Pons (tissue), 1 donor: Measurements from ENCODE around the gene PRELID1.
"Not testable (repeated sequence)": the region's sequence is repeated elsewhere in the genome, so short reads cannot be mapped to it uniquely, and the experiment has no call there.

ENCODE experiments used
- DNase-seq: peaks from one replicate; pipeline ENCODE4 v3.0.0-alpha.2; 2016; ENCODE audit warnings: low spot score

Gene PRELID1

DNA sequence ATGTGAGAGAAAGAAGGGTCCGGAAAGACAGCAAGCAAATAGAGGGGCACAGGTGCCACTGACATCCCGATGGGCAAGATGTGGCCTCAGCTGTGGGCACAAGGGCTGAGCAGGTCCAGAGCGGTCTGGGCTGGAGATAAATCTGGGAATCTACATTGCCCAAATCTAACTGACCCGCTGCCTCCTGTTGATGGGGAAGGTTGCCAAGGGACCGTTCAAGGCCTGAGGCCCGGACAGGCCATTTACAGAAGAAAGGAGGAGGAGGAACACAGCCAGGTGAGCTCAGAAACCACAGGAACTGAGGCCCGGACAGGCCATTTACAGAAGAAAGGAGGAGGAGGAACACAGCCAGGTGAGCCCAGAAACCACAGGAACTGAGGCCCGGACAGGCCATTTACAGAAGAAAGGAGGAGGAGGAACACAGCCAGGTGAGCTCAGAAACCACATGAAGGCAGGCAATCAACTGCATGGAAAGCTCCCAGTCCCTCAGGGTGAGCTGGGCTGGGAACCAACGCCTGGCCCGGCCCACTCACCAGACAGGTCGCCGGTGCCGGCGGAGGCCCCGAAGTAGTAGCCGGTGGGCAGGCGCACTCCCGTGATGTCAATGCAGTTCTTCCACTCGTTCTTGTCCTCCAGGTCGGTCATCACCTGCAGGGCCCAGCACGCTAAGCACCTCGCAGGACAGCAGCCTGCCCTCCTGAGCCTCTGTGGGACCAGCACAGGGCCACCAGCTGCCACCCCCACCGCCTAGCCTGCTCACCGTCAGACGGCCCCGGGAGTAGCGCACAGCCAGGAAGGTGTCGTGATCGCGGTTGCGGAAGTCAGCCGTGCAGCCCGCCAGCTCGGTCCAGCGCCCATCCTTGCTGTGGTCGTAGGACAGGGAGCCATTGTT is 33.2 kb downstream of the PRELID1 start:
- DNase-seq = no peak

DNA sequence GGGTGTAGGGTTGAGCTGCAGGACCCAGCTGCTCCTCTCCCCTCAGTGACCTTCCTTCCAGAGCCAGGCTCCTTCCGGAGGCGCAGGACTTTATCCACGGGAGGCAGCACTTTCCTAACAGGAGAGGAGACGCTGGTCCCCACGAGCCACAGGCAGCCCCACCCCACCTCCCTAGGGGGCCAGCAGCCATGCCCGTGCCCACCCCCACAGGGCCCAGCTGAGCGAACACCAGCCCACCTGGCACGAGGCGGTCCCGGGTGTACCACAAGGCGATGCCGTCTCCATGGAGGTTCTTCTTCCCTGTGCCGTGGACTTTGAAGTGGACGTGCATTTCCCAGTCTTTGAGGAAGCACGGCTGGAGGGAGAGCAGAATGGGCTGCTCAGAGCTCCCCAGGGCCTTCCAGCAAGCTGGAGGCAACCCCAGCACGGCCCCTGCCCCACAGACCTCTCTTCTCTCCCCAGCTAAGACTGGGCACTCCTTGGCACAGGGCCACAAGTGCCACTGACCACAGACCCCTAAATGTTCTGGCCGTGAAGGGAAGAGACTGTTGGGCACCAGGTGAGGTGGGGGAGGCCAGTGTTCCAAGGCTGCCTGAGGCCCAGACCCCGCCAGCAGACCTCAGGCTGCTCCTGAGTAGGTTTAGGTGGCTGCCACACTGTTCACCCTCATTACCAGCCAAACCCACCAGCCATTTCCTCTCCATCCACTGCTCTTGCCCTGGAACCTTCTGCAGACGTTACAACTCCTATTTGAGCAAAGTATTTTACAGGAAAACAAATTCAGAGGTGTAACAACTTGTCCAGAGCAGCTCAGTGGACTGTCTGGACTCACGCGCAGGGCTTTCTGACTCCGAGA is 34.9 kb downstream of the PRELID1 start:
- DNase-seq = no peak

DNA sequence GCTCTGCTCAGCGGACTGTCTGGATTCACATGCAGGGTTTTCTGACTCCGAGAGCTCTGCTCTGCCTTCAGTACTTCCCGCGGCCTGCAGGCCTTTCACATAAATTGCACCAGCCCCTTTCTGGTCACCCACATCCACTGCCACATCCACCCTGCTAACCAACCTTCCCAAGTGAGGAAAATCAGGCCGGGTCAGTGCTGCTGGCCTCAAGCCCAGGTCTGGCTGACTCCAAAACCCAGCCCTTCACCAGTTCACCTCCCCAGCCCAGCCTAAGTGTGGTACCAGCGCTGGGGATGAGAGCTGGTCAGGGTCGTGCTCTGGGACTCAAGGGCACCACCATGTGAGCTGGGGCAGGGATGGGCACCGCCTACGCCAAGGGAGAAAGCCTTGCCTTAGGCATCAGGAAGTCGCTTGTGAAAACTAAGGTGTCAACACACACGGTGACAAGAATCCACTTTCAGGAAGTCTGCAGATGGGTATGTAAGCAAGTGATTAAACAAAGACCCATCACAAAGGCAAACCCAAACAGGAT is 35.6 kb downstream of the PRELID1 start:
- DNase-seq = no peak

DNA sequence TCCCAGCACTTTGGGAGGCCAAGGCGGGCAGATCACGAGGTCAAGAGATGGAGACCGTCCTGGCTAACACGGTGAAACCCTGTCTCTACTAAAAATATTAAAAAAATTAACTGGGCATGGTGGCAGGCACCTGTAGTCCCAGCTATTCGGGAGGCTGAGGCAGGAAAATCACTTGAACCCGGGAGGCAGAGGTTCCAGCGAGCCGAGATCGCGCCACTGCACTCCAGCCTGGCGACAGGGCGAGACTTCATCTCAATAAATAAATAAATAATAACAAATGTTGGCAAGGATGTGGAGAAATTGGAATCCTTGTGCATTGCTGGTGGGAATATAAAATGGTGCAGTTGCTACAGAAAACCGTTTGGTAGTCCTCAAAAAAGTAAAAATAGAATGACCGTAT is 39.4 kb downstream of the PRELID1 start:
- DNase-seq = not testable (repeated sequence)

DNA sequence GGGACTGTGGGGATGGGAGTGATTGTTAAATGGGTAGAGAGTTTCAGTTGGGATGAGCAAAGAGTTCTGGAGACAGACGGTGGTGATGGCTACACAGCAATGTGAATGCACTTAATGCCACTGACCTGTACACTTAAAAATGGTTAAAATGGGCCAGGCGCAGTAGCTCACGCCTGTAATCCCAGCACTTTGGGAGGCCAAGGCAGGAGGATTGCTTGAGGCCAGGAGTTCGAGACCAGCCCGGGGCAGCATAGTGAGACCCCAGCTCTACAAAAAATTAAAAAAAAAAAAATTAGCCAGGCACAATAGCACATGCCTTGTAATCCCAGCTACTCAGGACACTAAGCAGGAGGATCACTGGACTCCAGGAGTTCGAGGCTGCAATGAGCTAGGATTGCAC is 40.2 kb downstream of the PRELID1 start:
- DNase-seq = no peak

DNA sequence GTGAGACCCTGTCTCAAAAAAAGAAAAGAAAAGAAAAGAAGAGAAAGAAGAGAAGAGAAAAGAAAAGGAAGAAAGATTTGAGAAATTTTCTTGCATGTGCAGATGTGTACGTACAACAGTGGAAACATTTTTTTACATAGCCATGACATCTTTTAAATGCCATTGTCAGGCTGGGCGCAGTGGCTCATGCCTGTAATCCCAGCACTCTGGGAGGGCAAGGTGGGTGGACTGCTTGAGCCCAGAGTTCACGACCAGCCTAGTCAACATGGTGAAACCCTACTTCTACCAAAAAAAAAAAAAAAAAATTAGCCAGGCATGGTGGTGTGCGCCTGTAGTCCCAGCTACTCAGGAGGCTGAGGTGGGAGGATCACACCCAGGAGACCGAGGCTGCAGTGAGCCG is 41.3 kb downstream of the PRELID1 start:
- no peak for DNase-seq

DNA sequence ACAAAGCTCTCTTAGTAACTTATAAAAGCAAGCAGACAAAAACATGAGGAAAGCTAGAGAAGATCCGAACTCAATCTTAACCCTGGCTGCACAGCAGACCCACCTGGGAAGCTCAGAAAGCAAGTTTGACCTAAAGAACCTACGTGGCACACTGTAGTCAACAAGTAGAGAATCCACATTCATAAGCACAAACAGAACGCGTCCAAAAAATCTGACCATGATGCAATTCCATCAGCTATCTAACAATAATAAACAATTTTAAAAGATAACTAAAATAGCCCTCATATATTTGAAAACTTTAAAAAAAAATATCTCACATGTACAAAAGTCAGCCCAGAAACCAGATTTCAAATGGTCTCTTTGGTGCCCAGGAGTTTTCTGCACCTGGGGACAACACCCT is 43.2 kb downstream of the PRELID1 start:
- no peak for DNase-seq

DNA sequence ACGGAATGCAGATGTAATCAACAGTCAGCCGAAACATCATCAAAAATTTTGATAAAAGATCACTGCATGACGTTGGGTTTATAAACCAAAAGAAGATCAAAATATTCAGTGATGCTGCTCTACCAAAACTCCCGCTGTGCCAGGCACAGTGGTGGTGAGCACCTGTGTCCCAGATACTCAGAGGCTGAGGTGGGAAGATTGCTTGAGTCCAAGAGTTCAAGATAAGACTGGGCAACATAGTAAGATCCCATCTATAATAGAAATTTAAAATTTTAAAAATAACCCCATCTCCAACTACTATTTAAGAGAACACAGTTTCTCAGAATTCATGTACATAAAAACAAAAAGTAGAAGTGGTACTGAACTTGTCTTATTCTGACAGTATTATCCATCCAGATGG is 44.1 kb downstream of the PRELID1 start:
- no peak for DNase-seq

DNA sequence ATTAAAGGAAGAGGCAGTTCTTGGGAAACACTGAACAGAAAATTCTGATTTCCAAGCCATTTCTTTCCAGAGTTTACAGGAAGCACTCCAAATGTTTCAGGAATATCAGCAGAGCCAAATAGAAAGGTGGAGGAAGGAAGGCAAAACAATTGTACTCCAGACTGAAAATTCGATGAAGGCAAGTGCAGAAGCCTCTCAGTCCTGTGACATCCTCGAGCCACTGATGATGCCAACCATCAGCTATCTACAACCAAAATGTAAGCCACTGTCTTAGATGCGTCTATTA is 45.7 kb downstream of the PRELID1 start:
- DNase-seq = no peak

DNA sequence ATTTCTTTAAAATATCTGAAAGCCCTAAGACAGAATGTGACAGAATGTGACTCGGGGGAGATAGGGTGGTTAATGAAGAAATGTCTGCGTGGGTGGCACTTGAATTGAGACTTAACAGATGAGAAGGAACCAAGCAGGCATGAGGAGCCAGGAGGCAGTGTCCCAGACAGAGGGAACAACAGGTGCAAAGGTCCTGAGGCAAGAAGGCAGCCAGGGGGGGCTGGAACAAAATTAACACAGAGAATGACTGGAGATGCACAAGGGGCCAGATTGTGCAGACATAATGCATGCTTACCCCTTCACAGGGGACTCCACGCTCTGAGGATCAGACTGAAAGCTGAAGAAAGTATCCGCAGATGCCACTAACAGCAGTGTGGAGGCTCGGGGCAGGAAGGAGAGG is 46.2 kb downstream of the PRELID1 start:
- no peak for DNase-seq

DNA sequence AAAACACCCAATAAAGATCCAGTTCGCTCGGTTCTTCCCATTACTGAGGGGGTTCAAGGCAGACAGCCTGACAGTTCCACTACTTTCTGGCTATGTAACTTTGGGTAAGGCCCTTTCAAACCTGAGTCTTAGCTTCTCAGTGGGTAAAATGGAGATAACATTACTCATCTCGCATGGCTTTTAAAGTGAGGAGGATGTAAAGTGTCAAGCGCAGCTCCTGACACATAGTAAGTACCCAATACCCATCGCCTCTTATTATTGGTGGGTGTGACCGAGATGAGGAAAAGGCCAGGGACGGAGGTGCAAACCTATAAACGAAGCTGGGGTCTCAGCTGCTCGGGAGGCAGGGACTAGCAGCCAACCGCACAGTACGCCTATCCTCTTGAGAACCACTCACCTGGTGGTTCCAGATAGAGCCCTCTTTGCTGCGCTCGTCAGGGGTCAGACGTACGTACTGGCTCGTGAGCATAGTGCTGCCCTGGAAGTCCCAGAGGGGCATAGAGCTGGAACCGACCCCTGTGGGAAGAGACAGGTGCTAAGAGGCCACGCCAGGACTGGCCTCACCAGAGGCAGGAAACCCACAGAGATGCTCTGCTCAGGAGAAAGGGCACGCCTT is 47.3 kb downstream of the PRELID1 start:
- DNase-seq = no peak

DNA sequence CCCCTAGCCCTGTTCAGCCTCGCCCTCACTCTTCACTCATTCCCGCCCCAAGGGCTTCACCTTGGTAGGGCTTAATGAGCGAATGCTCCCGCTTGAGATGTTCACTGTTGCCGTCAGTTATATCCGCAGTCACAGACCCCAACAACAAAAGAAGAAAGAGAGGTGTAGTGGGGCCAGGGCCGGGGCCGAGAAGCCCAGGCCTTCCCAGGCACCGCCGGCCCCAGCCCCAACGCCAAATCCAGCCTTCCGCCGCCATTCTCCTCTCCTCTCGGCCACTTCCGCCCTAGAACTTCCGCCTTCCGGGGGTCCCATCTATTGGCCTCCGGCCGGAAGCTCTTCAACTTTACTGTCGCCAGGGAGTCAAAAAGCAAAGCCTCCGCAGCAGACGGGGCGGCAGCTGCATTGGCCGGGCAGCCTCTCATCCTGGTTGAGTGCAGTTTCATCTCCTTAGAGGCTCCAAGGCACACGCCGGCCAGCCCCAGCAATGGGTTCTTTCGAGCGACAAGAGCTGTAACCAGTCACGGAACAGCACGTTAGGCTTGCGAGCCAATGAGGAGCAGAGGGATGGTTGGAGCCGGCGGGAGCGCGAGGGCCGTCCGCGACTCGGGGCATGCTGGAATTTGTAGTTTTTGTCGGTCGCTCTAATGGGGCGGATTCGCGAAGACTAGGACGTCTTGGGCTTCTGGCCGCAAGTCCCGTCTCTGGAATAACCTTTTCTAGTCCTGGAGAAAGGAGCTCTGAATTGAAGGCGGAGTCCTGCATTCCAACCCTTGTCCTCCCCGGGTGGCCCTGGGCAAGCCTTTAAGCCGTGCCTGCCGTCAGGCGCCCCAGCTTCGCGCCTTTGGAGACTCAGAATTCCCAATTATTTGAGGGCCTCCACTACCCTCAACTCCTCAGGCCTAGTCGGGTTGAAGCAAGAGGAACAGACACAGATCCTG is 48.1 kb downstream of the PRELID1 start, which contains the start of gene LMAN2:
TSS of gene LMAN2 (minus strand) at position 277 of the 938 bp plus-strand sequence. CDS start at position 256, 21 bp downstream.
- peak; percentile 97 for DNase-seq

DNA sequence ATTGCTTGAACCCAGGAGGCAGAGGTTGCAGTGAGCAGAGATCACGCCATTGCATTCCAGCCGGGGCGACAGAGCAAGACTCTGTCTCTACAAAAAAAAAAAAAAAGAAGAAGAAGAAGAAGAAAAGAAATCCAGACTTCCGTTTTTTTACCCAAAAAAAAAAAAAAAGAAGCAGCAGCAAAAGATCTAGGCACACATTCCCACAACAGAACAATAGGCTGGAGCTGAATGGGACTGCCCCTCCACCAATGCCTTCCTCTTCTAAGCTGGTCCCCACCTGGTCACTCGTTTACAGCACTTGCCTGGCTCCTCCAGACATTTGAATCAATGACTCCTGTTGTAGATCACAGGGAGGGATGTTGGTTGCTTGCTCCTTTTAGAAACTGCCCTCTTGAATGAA is 49.5 kb downstream of the PRELID1 start:
- DNase-seq = no peak

DNA sequence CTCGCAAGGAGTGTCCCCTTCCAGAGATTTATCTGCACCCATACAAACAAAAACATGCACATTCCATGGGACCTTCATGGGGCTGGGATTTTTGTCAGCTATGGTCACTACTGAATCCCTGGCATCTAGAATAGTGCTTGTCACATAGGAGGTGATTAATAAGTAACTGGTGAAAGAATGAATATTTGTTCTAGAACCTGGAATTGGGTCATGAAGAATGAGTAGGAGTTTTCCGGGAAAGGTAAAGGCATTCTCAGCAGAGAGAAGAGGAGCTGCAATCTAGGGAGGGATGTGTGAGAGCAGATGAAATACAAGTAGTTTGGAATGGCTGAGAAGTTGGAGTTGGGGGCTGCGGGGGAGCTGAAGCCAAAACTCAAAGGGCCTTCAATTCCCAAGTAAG is 50.7 kb downstream of the PRELID1 start:
- no peak for DNase-seq

DNA sequence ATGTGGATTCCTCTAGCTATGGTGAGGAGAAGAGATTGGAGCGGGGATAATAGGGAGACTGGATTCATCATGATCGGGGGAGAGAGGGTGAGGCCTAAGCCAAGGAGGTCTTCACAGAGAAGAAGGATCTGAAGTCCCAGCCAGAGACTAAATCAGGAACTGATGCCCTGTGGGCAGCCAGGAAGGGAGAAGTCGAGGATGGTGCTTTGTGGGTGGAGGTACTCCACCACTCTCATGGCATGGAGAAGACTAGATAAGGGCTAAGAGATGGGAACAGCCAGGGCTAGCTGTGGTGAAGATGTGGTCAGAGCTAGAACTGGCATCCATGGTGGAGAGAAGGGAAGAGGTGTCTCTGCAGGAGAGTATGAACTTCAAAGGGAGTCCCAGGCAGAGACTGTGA is 51.1 kb downstream of the PRELID1 start:
- no peak for DNase-seq

DNA sequence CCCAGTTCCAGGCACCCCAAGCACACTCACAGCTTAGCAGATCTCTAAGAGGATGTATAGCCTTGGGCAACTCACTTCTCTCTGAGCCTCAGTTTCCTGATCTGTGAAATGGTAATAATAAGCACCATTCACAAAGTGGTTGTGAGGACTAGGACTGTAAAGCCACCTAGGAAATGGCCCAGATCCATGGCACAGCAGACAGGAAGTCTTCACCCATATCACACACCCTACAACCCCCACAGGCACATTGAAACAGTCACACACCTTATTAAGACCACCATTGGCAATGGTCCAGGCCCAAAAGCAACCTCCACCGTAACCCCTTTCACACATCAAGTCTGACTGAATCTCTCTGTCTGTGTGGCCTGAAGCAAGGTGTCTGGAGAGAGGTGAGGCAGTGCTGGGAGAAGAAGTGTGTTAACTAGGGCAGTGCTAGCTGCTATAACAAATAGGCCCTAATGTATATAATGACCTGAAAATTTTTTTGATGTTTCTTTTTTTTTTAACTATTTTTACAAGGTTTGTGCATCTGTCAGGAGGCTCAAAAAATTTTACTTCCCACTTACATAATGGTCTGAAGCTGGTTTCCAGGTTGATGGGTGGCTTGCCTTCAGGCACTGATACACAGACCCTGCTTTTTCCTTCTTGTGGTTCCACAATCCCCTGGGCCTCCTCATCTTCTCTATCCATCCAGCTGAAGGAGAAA is 51.7 kb downstream of the PRELID1 start:
- no peak for DNase-seq

DNA sequence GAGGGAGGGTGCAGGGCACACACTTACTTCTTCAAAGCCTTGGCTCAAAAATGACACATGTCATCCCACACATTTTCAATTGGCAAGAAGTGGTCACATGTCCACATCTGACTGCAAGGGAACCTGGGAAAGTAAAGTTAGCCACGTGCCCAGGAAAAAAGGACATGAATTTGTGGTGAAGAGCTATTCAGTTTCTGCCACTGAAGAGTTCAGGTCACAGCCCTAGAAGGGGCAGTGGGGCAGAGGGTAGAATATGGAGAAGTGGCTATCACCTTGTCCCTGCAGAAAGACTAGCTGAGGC is 52.2 kb downstream of the PRELID1 start:
- no peak for DNase-seq
